Measurements from ENCODE around the gene FA2H.

DNA sequence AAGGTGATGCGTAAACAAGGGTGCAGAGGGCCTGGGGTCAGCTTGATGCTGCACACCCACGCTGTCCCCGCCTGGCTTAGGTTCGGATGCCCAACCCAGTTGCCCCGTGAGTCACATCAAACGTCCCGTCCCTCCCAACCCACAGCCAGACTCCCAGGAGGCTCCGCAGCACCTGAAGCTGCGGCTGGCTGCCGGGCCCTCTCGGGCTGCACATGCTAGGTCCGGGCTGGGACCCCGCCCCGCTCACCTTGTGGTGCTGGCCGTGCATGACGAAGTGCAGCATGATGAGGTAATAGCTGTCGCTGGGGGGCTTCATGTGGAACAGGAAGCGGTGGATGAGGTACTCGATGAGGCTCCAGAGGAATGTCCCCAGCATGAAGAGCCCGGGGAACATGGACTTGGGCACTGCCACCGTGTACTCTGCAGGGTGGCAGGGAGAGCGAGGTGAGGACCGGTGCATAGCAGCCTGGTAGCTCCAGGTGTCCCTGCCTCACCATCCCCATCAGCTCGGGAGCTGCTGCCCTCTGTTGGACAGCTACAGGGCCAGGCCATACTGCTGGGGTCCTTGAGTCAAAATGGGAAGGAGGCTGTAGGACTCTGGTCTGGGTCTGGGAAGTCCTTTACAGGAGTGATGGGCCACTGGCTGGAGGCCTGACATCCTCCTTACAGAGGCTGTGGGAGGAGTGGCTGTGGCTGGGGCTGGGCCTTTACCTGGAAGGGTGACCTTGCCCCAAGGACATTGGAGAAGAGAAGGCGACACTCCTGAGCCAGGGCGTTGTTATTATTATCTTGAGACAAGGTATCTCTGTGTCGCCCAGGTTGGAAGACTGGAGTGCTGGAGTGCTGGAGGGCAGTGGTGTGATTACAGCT, 55.6 kb downstream of the FA2H start:
- TF ChIP-seq EZH2phosphoT487 (IDR thresholded peaks at IDR 0.05; ENCODE audit: low read depth) = no peak
- TF ChIP-seq, protein P1, sequence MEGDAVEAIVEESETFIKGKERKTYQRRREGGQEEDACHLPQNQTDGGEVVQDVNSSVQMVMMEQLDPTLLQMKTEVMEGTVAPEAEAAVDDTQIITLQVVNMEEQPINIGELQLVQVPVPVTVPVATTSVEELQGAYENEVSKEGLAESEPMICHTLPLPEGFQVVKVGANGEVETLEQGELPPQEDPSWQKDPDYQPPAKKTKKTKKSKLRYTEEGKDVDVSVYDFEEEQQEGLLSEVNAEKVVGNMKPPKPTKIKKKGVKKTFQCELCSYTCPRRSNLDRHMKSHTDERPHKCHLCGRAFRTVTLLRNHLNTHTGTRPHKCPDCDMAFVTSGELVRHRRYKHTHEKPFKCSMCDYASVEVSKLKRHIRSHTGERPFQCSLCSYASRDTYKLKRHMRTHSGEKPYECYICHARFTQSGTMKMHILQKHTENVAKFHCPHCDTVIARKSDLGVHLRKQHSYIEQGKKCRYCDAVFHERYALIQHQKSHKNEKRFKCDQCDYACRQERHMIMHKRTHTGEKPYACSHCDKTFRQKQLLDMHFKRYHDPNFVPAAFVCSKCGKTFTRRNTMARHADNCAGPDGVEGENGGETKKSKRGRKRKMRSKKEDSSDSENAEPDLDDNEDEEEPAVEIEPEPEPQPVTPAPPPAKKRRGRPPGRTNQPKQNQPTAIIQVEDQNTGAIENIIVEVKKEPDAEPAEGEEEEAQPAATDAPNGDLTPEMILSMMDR (IDR thresholded peaks at IDR 0.05; ENCODE audit: low read depth, low read length) = no peak; the same call in 1 of the 2 replicates
